Measurements from ENCODE around the gene FAM174B.

Gene FAM174B

DNA sequence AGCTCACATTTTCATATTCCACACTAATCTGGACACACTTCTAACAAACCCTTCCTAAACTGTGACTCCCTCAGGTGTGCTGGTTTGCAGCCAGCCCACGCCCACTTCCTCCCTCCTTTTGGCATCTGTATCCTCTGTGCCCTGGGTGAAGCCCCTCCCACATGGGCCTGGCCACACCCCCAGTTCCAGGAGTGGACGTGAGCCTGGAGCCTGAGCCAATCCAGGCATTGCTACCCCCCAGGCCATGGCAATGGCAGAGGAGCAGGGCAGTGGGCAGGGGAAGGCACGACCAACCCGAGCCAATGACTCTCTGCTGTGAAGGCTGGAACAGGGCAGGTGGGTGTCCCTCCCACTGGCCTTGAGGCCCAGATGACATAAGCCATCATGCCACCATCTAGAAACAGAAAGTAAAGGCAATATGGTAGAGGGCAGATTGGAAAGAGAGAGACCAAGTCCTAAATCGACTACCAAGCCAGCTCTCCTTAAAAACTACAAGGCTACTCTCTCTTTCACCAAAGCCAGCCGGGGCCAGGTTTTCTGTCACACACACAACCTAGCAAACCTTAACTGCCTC, 18.6 kb downstream of the FAM174B start:
- TF ChIP-seq, protein P1, sequence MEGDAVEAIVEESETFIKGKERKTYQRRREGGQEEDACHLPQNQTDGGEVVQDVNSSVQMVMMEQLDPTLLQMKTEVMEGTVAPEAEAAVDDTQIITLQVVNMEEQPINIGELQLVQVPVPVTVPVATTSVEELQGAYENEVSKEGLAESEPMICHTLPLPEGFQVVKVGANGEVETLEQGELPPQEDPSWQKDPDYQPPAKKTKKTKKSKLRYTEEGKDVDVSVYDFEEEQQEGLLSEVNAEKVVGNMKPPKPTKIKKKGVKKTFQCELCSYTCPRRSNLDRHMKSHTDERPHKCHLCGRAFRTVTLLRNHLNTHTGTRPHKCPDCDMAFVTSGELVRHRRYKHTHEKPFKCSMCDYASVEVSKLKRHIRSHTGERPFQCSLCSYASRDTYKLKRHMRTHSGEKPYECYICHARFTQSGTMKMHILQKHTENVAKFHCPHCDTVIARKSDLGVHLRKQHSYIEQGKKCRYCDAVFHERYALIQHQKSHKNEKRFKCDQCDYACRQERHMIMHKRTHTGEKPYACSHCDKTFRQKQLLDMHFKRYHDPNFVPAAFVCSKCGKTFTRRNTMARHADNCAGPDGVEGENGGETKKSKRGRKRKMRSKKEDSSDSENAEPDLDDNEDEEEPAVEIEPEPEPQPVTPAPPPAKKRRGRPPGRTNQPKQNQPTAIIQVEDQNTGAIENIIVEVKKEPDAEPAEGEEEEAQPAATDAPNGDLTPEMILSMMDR (IDR thresholded peaks at IDR 0.05; ENCODE audit: control insufficient read depth, extremely low read depth, insufficient read depth) = no peak
- no peak overlapping the region for H3K4me3 ChIP-seq (ENCODE audit: low read depth, low read length)
- DNase-seq (ENCODE audit: low read depth) = peak; percentile 98

DNA sequence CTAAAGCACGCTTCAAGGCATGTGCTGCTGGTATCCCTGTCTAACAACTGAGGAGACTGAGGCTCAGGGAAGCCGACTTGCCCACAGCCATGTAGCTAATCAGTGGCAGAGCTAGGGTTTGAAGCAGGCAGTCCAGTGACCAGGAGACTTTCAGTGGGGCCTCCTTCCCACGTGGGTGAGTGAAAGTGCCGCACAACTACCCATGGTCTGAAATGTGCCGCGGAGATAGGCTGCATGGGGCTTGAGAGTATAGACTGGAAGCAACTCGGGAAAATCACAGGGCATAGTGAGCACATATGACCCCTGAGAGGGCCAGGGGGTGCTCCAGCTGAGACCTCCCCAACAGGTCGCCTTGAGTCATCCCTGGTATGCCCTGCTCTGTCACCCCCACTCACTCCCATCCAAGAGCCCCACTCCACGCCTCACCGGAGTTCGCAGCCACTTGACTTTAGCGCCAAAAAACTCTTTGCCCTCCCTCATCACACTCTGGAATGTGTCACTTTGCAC, 19.1 kb downstream of the FAM174B start:
- H3K4me3 ChIP-seq (ENCODE audit: low read depth, low read length) = no peak overlapping the region
- TF ChIP-seq, protein P1 (IDR thresholded peaks at IDR 0.05; ENCODE audit: control insufficient read depth, extremely low read depth, insufficient read depth) = no peak
- DNase-seq (ENCODE audit: low read depth) = no peak

DNA sequence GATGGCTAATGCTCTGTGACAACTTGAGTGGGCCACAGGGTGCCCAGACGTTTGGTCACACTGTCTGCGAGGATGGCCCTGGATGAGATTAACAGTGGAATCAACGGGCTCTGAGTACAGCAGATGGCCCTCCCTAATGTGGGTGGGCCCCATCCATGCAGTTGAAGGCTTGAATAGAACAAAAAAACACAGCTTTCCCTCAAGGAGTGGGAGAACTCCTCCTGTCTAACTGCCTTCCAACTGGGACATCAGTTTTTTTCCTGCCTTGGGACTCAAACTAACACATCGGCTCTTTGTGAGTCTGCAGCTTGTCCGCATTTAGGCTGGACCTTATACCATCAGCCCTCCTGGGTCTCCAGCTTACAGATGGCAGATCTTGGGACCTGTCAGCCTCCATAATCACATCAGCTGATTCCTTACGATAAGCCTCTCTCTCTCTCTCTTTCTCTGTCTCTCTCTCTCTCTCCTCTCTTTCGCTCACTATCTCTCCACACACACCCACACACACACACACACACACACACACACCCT, 20.8 kb downstream of the FAM174B start:
- H3K4me3 ChIP-seq (ENCODE audit: low read depth, low read length) = no peak overlapping the region
- DNase-seq (ENCODE audit: low read depth) = no peak
- TF ChIP-seq, protein P1 (IDR thresholded peaks at IDR 0.05; ENCODE audit: control insufficient read depth, extremely low read depth, insufficient read depth) = no peak

DNA sequence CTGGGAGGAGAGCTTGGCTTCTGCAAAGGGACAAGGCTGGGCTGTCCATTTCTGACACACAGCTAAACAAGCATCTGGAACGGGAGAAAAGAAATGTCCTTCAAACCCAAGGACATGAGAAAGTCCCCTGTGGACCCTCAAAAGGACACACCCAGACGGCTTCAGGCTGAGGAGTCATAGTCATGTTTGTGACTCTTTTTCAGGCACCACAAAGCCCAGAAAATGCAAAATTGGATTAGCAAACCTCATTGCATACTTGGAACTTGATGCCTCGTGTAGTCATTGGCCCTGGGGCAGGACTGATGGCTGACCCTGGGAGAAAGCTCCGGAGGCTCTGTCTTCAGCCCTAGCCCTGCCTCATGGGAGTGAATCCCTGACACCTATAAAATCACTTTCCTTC, 21.5 kb downstream of the FAM174B start:
- TF ChIP-seq, protein P1 (IDR thresholded peaks at IDR 0.05; ENCODE audit: control insufficient read depth, extremely low read depth, insufficient read depth) = no peak
- no peak overlapping the region for H3K4me3 ChIP-seq (ENCODE audit: low read depth, low read length)
- no peak for DNase-seq (ENCODE audit: low read depth)

DNA sequence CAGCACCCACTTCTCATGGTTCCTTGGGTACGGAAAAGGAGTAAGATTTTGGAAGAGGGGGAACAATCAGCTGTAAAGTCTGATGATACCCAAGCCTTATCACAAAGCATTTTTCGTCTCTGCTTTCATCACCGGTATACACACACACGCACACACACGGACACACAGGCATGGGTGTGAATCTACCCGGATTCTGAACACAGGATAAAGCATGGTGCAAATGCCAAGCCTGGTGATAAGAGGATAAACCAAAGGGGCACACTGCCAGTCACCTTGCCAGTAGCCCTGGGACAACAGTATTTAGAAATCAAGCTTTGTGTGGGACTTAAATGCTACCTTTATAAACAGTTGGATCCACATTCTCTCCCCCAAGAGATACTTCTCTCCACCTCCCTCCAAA, 22.2 kb downstream of the FAM174B start:
- DNase-seq (ENCODE audit: low read depth) = no peak
- H3K4me3 ChIP-seq (ENCODE audit: low read depth, low read length) = no peak overlapping the region
- TF ChIP-seq, protein P1 (IDR thresholded peaks at IDR 0.05; ENCODE audit: control insufficient read depth, extremely low read depth, insufficient read depth) = no peak

DNA sequence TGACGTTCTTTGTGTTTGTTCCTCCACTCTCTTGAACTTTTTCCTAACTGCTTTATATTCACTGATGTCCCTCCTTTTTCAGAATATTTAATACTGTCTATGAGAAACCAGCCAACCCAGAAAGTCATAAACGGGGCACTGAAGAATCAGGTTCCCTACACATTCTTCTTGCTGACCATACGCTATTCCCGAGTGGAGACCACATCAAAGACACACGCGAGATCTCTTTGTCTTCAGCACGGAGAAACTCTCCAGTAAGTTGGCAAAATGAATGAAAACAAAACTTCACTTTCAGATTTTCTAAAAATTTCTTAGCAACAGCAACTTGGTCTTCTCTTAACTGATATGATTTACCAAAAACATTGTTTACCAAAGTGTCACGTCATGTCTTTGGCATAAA, 22.6 kb downstream of the FAM174B start:
- TF ChIP-seq, protein P1 (IDR thresholded peaks at IDR 0.05; ENCODE audit: control insufficient read depth, extremely low read depth, insufficient read depth) = no peak
- no peak for DNase-seq (ENCODE audit: low read depth)
- no peak overlapping the region for H3K4me3 ChIP-seq (ENCODE audit: low read depth, low read length)

DNA sequence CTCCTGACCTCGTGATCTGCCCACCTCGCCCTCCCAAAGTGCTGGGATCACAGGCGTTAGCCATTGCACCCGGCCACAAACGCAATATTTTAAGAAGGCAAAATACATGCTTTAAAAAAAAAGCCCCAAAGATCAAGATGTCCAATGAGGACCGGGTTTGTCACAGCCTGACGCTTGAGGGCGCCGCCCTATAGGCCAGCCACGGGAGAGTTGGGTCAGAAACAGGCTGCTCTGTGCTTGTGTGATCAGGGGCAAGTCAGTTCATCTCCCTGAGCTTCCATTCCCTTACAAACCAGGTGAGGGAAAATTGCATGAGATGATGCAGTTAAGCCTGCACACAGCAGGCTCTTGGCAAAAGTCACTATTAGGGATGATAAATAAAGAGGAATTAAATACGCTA, 23.9 kb downstream of the FAM174B start:
- DNase-seq (ENCODE audit: low read depth) = no peak
- TF ChIP-seq, protein P1 (IDR thresholded peaks at IDR 0.05; ENCODE audit: control insufficient read depth, extremely low read depth, insufficient read depth) = no peak
- H3K4me3 ChIP-seq (ENCODE audit: low read depth, low read length) = no peak overlapping the region
